Testis (tissue), 2 donors: ENCODE measurements around the gene SHB.

ENCODE experiments used
- POLR2A ChIP-seq: fragments of 450-650 bp; IDR thresholded peaks from one replicate; pipeline ENCODE4 v1.6.1; 2017; ENCODE audit warnings: antibody characterized with exemption, mild to moderate bottlenecking, moderate library complexity
- TF ChIP-seq, protein P1 (sequence below), 3 experiments: fragments of 450-650 bp in 2 of 3; fragments of 200-600 bp in 1 of 3; sonication (generic) in 1 of 3; IDR thresholded peaks; one replicate each; pipeline ENCODE4 v1.5.1; 2016 to 2019; ENCODE audit warnings: antibody characterized with exemption in 3 of 3, mild to moderate bottlenecking in 2 of 3, moderate library complexity in 1 of 3

DNA sequence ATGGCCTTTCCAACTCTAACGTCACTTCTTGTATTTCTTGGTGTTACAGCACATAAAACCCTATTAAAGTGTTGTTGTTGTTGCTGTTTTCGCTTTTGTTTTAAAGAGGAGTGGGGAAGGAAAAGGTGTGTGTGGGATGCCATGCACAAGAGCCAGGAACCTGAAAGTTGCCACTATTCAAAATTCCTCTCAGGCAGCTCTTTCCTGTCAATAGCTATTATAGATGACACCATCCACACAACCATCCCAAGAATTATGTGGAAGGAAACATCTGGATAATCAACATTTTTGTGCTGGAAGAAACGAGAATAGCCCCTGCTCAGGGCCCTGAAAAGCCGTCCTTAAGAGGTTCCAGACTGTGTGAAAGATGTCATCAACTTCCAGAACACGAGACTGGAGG is 79.3 kb downstream of the SHB start:
- TF ChIP-seq POLR2A: no peak
- TF ChIP-seq, protein P1, sequence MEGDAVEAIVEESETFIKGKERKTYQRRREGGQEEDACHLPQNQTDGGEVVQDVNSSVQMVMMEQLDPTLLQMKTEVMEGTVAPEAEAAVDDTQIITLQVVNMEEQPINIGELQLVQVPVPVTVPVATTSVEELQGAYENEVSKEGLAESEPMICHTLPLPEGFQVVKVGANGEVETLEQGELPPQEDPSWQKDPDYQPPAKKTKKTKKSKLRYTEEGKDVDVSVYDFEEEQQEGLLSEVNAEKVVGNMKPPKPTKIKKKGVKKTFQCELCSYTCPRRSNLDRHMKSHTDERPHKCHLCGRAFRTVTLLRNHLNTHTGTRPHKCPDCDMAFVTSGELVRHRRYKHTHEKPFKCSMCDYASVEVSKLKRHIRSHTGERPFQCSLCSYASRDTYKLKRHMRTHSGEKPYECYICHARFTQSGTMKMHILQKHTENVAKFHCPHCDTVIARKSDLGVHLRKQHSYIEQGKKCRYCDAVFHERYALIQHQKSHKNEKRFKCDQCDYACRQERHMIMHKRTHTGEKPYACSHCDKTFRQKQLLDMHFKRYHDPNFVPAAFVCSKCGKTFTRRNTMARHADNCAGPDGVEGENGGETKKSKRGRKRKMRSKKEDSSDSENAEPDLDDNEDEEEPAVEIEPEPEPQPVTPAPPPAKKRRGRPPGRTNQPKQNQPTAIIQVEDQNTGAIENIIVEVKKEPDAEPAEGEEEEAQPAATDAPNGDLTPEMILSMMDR (IDR thresholded peaks at IDR 0.05): no peak
